ENCODE data around the gene ZC3H6.

DNA sequence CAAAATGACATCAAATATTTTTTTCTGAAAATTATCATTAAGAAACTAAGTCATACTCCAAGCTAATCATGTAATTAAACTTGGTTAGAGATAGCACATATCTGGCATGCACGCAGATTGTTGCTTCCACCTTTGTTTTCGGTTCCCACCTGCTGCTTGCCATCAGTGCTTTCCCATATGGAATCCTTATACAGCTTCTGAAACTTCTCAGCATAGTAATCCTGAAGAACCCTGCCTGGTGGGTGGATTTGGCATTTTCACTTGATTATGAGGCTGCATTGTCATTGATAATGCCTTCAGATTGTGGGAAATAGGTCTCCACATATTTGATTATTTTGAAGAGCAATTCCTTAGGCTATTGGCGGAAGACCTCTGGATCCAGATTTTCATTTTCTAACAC, 47.5 kb downstream of the ZC3H6 start:
- TF ChIP-seq JUNB (CRISPR knock-in tag; IDR thresholded peaks at IDR 0.05; ENCODE audit: borderline replicate concordance) (no peak), PRPF4 (IDR thresholded peaks at IDR 0.05; ENCODE audit: low read depth, low read length, poor library complexity, severe bottlenecking) (no peak), ZNF891 (CRISPR knock-in tag; IDR thresholded peaks at IDR 0.05) (no peak), HCFC1 (IDR thresholded peaks at IDR 0.05; ENCODE audit: low read depth, low read length) (no peak), JUN (CRISPR knock-in tag; IDR thresholded peaks at IDR 0.05) (no peak)
- TF ChIP-seq, protein P1, sequence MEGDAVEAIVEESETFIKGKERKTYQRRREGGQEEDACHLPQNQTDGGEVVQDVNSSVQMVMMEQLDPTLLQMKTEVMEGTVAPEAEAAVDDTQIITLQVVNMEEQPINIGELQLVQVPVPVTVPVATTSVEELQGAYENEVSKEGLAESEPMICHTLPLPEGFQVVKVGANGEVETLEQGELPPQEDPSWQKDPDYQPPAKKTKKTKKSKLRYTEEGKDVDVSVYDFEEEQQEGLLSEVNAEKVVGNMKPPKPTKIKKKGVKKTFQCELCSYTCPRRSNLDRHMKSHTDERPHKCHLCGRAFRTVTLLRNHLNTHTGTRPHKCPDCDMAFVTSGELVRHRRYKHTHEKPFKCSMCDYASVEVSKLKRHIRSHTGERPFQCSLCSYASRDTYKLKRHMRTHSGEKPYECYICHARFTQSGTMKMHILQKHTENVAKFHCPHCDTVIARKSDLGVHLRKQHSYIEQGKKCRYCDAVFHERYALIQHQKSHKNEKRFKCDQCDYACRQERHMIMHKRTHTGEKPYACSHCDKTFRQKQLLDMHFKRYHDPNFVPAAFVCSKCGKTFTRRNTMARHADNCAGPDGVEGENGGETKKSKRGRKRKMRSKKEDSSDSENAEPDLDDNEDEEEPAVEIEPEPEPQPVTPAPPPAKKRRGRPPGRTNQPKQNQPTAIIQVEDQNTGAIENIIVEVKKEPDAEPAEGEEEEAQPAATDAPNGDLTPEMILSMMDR (CRISPR knock-in tag; IDR thresholded peaks at IDR 0.05): no peak
- TF ChIP-seq, protein P2, sequence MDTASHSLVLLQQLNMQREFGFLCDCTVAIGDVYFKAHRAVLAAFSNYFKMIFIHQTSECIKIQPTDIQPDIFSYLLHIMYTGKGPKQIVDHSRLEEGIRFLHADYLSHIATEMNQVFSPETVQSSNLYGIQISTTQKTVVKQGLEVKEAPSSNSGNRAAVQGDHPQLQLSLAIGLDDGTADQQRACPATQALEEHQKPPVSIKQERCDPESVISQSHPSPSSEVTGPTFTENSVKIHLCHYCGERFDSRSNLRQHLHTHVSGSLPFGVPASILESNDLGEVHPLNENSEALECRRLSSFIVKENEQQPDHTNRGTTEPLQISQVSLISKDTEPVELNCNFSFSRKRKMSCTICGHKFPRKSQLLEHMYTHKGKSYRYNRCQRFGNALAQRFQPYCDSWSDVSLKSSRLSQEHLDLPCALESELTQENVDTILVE (CRISPR knock-in tag; IDR thresholded peaks at IDR 0.05): no peak
